HG03196 (cell line): ENCODE data around the gene TMEM221.

Source experiments
- ATAC-seq: cut with Tn5 transposase; IDR thresholded peaks from one replicate; pipeline ENCODE4 v1.9.1; 2021; ENCODE audit not compliant: unreplicated experiment

Gene TMEM221

GRCh38 chr19:17473041-17473440 lies 24.6 kb upstream of the TMEM221 start:
- no peak for ATAC-seq

- no peak for ATAC-seq
Measured at GRCh38 chr19:17471410-17472125, 23.1 kb upstream of the TMEM221 start.

- ATAC-seq, result peak; percentile 78
Measured at GRCh38 chr19:17470068-17470841, 21.8 kb upstream of the TMEM221 start, which contains the start of gene SLC27A1. Gene SLC27A1, plus strand, starts transcription at chr19:17470524. Its CDS starts 17 bp downstream, at chr19:17470541.

- ATAC-seq, result peak; percentile 46
Measured at GRCh38 chr19:17469481-17470067, 21.1 kb upstream of the TMEM221 start.

GRCh38 chr19:17469092-17469480 lies 20.6 kb upstream of the TMEM221 start:
- ATAC-seq, result no peak

GRCh38 chr19:17468302-17469091 lies 20.0 kb upstream of the TMEM221 start:
- ATAC-seq, result no peak

- ATAC-seq, result no peak
Measured at GRCh38 chr19:17467471-17468301, 19.2 kb upstream of the TMEM221 start.

- no peak for ATAC-seq
Measured at GRCh38 chr19:17466487-17466850, 18.0 kb upstream of the TMEM221 start.

GRCh38 chr19:17460372-17461230 lies 12.1 kb upstream of the TMEM221 start, which contains the start of gene NXNL1:
Gene NXNL1, minus strand, starts transcription at chr19:17460926. Its CDS starts 57 bp downstream, at chr19:17460869.
- ATAC-seq, result no peak

- no peak for ATAC-seq
Measured at GRCh38 chr19:17458970-17459369, 10.5 kb upstream of the TMEM221 start.

GRCh38 chr19:17457616-17458015 lies 9.1 kb upstream of the TMEM221 start:
- ATAC-seq, result no peak

- no peak for ATAC-seq
Measured at GRCh38 chr19:17456127-17456526, 7.7 kb upstream of the TMEM221 start.

- ATAC-seq, result no peak
Measured at GRCh38 chr19:17455308-17456123, 7.0 kb upstream of the TMEM221 start.

GRCh38 chr19:17454576-17455071 lies 6.2 kb upstream of the TMEM221 start:
- ATAC-seq, result no peak

- no peak for ATAC-seq
Measured at GRCh38 chr19:17451820-17452219, 3.4 kb upstream of the TMEM221 start.

GRCh38 chr19:17450264-17451075 lies 2.0 kb upstream of the TMEM221 start:
- ATAC-seq, result no peak

- no peak for ATAC-seq
Measured at GRCh38 chr19:17447704-17448130, 751 bp downstream of the TMEM221 start.
